Measurements from ENCODE around the gene ST3GAL3. TPM values are rescaled to one million over a fixed set of nuclear protein-coding genes. Genes with fewer than 3 reads are reported as not detected.

The ST3GAL3 gene
- total RNA-seq, 1 donor from 2014 or later: 20.5 TPM

GRCh38 chr1:43971336-43971980 is 264.1 kb downstream of the ST3GAL3 start:
- H3K27ac ChIP-seq: no peak overlapping the region
- no peaks in the 10 kb centered on the region for H3K27me3 ChIP-seq
- intact Hi-C loops (cut with DNase I): no loop called here
- H3K9me3 ChIP-seq: no peaks in the 10 kb centered on the region
- H3K36me3 ChIP-seq: peaks cover 17% of the 10 kb centered on the region
- no peak for TF ChIP-seq CTCF (IDR thresholded peaks at IDR 0.05)
- DNase-seq (no peak), ATAC-seq (no peak)
- no peak overlapping the region for H3K4me3 ChIP-seq
- peaks cover 22% of the 10 kb centered on the region for H3K4me1 ChIP-seq

- intact Hi-C loops (cut with DNase I): no loop called here
- Histone ChIP-seq H3K36me3 (peaks cover 36% of the 10 kb centered on the region), H3K27me3 (no peaks in the 10 kb centered on the region), H3K4me3 (peak overlapping the region; percentile 94), H3K27ac (peak overlapping the region; percentile 95), H3K9me3 (no peaks in the 10 kb centered on the region), H3K4me1 (peaks cover 43% of the 10 kb centered on the region)
- TF ChIP-seq CTCF (IDR thresholded peaks at IDR 0.05): no peak
- DNase-seq (no peak), ATAC-seq (no peak)
Observed at GRCh38 chr1:43973981-43974442, 266.7 kb downstream of the ST3GAL3 start.

- TF ChIP-seq CTCF (IDR thresholded peaks at IDR 0.05): peak; percentile 33
- H3K36me3 ChIP-seq: peaks cover 36% of the 10 kb centered on the region
- H3K9me3 ChIP-seq: no peaks in the 10 kb centered on the region
- ATAC-seq (peak; percentile 89), DNase-seq (peak; percentile 99)
- peak within 1 kb of the TSS; percentile 94 for H3K4me3 ChIP-seq
- no peaks in the 10 kb centered on the region for H3K27me3 ChIP-seq
- intact Hi-C loops (cut with DNase I): no loop called here
- peaks cover 40% of the 10 kb centered on the region for H3K4me1 ChIP-seq
- peak within 1 kb of the TSS; percentile 95 for H3K27ac ChIP-seq
Observed at GRCh38 chr1:43974443-43975248, 267.3 kb downstream of the ST3GAL3 start, which contains the start of gene ATP6V0B. Gene ATP6V0B (plus strand): TSS chr1:43974960. CDS start chr1:43975041, 81 bp downstream.

- no peak for TF ChIP-seq CTCF (IDR thresholded peaks at IDR 0.05)
- intact Hi-C loops (cut with DNase I): no loop called here
- H3K27me3 ChIP-seq: no peaks in the 10 kb centered on the region
- H3K9me3 ChIP-seq: no peaks in the 10 kb centered on the region
- ATAC-seq (peak; percentile 68), DNase-seq (peak; percentile 91)
- H3K4me3 ChIP-seq: peak overlapping the region; percentile 94
- H3K27ac ChIP-seq: peak overlapping the region; percentile 95
- peaks cover 38% of the 10 kb centered on the region for H3K4me1 ChIP-seq
- peaks cover 36% of the 10 kb centered on the region for H3K36me3 ChIP-seq
Observed at GRCh38 chr1:43975249-43975961, 268.1 kb downstream of the ST3GAL3 start.

GRCh38 chr1:43976045-43976444 is 268.7 kb downstream of the ST3GAL3 start:
- Histone ChIP-seq H3K4me1 (peaks cover 32% of the 10 kb centered on the region), H3K9me3 (no peaks in the 10 kb centered on the region), H3K36me3 (peaks cover 36% of the 10 kb centered on the region), H3K27me3 (no peaks in the 10 kb centered on the region), H3K4me3 (peak overlapping the region; percentile 94), H3K27ac (no peak overlapping the region)
- ATAC-seq (no peak), DNase-seq (no peak)
- intact Hi-C loops (cut with DNase I): no loop called here
- TF ChIP-seq CTCF (IDR thresholded peaks at IDR 0.05): no peak

Measured in upper lobe of right lung (tissue), 1 donor.